ENCODE measurements around the gene PRKCE.

- TF ChIP-seq, protein P1, sequence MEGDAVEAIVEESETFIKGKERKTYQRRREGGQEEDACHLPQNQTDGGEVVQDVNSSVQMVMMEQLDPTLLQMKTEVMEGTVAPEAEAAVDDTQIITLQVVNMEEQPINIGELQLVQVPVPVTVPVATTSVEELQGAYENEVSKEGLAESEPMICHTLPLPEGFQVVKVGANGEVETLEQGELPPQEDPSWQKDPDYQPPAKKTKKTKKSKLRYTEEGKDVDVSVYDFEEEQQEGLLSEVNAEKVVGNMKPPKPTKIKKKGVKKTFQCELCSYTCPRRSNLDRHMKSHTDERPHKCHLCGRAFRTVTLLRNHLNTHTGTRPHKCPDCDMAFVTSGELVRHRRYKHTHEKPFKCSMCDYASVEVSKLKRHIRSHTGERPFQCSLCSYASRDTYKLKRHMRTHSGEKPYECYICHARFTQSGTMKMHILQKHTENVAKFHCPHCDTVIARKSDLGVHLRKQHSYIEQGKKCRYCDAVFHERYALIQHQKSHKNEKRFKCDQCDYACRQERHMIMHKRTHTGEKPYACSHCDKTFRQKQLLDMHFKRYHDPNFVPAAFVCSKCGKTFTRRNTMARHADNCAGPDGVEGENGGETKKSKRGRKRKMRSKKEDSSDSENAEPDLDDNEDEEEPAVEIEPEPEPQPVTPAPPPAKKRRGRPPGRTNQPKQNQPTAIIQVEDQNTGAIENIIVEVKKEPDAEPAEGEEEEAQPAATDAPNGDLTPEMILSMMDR (IDR thresholded peaks at IDR 0.05; ENCODE audit: extremely low read depth in 1 of 2, insufficient read depth in 1 of 2, low read depth in 1 of 2, low read length in 2 of 2), result no peak
- TF ChIP-seq MYC (IDR thresholded peaks at IDR 0.05; ENCODE audit: low read depth, low read length) (no peak), EZH2 (IDR thresholded peaks at IDR 0.05; ENCODE audit: borderline replicate concordance, low read depth, low read length, severe bottlenecking) (no peak), POLR2A (IDR thresholded peaks at IDR 0.05; ENCODE audit: low read depth, low read length) (no peak), JUN (IDR thresholded peaks at IDR 0.05; ENCODE audit: borderline replicate concordance, insufficient read depth, insufficient read length, low read depth) (no peak), POLR2AphosphoS5 (IDR thresholded peaks at IDR 0.05; ENCODE audit: insufficient read depth, low read depth, low read length) (no peak)
- TF ChIP-seq, protein P2, sequence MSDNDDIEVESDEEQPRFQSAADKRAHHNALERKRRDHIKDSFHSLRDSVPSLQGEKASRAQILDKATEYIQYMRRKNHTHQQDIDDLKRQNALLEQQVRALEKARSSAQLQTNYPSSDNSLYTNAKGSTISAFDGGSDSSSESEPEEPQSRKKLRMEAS (IDR thresholded peaks at IDR 0.05; ENCODE audit: insufficient read depth, insufficient read length), result no peak
Measured at GRCh38 chr2:45806563-45807358, 155.3 kb downstream of the PRKCE start.
